IMR-90 (cell line): ENCODE measurements around the gene TNS1. TPM values are rescaled to one million over a fixed set of nuclear protein-coding genes. Genes with fewer than 3 reads are reported as not detected.

Experiments used
- ATAC-seq: fragments of 200-7000 bp; cut with Tn5 transposase; 2 replicates; pipeline ENCODE4 v1.9.1; 2020; ENCODE audit warnings: low read depth, mild to moderate bottlenecking, moderate library complexity
- BruUV-seq: library from RNA; stranded (reverse); fragments of 400-500 nt; replicated peaks from 2 replicates; lab custom pipeline; 2021; lab: Mats Ljungman, UMichigan
- CTCF ChIA-PET: fragments of 300-600 bp; formaldehyde crosslinking; extraction: SDS; loops from one replicate; lab custom pipeline; 2021; ENCODE audit warnings: antibody characterized with exemption; lab: Yijun Ruan, JAX
- POLR2A ChIA-PET: fragments of 300-600 bp; sonication (Branson Sonifier 250); formaldehyde crosslinking; loops from one replicate; lab custom pipeline; 2022; ENCODE audit warnings: antibody characterized with exemption; ENCODE audit not compliant: unreplicated experiment; lab: Charles Lee
- DNase-seq: peaks from one replicate; pipeline ENCODE4 v3.0.0; 2013
- H2AFZ ChIP-seq: replicated peaks from 2 replicates; pipeline ENCODE3; 2013; ENCODE audit warnings: low read length, mild to moderate bottlenecking; ENCODE audit not compliant: poor library complexity
- H2AK5ac ChIP-seq: 2 replicates; pipeline ENCODE4 v1.6.1; 2013; ENCODE audit warnings: low read depth, low read length, inconsistent platforms
- H2AK9ac ChIP-seq: replicated peaks from 2 replicates; pipeline ENCODE3; 2013; ENCODE audit warnings: mild to moderate bottlenecking, low read depth, low read length, moderate library complexity; ENCODE audit not compliant: poor library complexity
- H2BK120ac ChIP-seq: 2 replicates; pipeline ENCODE4 v1.6.1; 2013; ENCODE audit warnings: low read depth, low read length, inconsistent platforms
- H2BK15ac ChIP-seq: 3 replicates; pipeline ENCODE4 v1.6.1; 2013; ENCODE audit warnings: low read depth, low read length, inconsistent platforms
- H2BK20ac ChIP-seq: 2 replicates; pipeline ENCODE4 v1.6.1; 2013; ENCODE audit warnings: low read depth, mild to moderate bottlenecking, inconsistent platforms, low read length, moderate library complexity
- H2BK5ac ChIP-seq: 2 replicates; pipeline ENCODE4 v1.6.1; 2013; ENCODE audit warnings: mild to moderate bottlenecking, low read depth, low read length, inconsistent platforms; ENCODE audit not compliant: poor library complexity, severe bottlenecking
- H3K14ac ChIP-seq: replicated peaks from 2 replicates; pipeline ENCODE4 v1.6.1; 2013; ENCODE audit warnings: low read depth, low read length, inconsistent platforms
- H3K18ac ChIP-seq: 2 replicates; pipeline ENCODE4 v1.6.1; 2013; ENCODE audit warnings: low read depth, low read length, control low read depth
- H3K23ac ChIP-seq: 2 replicates; pipeline ENCODE4 v1.6.1; 2013; ENCODE audit warnings: low read depth, low read length, inconsistent platforms
- H3K27ac ChIP-seq: 2 replicates; pipeline ENCODE4 v1.5.1; 2013; ENCODE audit warnings: mild to moderate bottlenecking, control low read depth, low read length; ENCODE audit not compliant: insufficient read depth
- H3K27me3 ChIP-seq: 2 replicates; pipeline ENCODE4 v1.6.1; 2013; ENCODE audit warnings: low read length; ENCODE audit not compliant: control insufficient read depth, insufficient read depth
- H3K36me3 ChIP-seq: 2 replicates; pipeline ENCODE4 v1.6.1; 2013; ENCODE audit warnings: low read length, mixed read lengths; ENCODE audit not compliant: control insufficient read depth, insufficient read depth
- H3K4ac ChIP-seq: 2 replicates; pipeline ENCODE4 v1.6.1; 2013; ENCODE audit warnings: low read depth, low read length, inconsistent platforms
- H3K4me1 ChIP-seq: 2 replicates; pipeline ENCODE4 v1.6.1; 2013; ENCODE audit warnings: low read length, mixed read lengths; ENCODE audit not compliant: control insufficient read depth, insufficient read depth
- H3K4me2 ChIP-seq: 2 replicates; pipeline ENCODE4 v1.6.1; 2013; ENCODE audit warnings: low read depth, mild to moderate bottlenecking, control low read depth, low read length, moderate library complexity
- H3K4me3 ChIP-seq: 2 replicates; pipeline ENCODE4 v1.5.1; 2013; ENCODE audit warnings: low read depth, mild to moderate bottlenecking, control low read depth, low read length, moderate library complexity; ENCODE audit not compliant: insufficient read depth
- H3K56ac ChIP-seq: 2 replicates; pipeline ENCODE4 v1.6.1; 2013; ENCODE audit warnings: low read length, inconsistent platforms; ENCODE audit not compliant: insufficient read depth; ENCODE audit errors: extremely low read depth
- H3K79me1 ChIP-seq, 2 experiments: 2 replicates each; pipeline ENCODE4 v1.6.1; 2013; ENCODE audit warnings: low read length in 2 of 2, inconsistent platforms in 1 of 2, low read depth in 1 of 2
- H3K9ac ChIP-seq: 2 replicates; pipeline ENCODE4 v1.6.1; 2013; ENCODE audit warnings: low read depth, low read length, control low read depth
- H3K9me1 ChIP-seq: 2 replicates; pipeline ENCODE4 v1.6.1; 2013; ENCODE audit warnings: low read length, inconsistent platforms; ENCODE audit not compliant: insufficient read depth
- H3K9me3 ChIP-seq: 2 replicates; pipeline ENCODE4 v1.6.1; 2013; ENCODE audit warnings: low read length; ENCODE audit not compliant: control insufficient read depth, insufficient read depth
- H4K20me1 ChIP-seq: 2 replicates; pipeline ENCODE4 v1.6.1; 2013; ENCODE audit warnings: low read length, inconsistent platforms; ENCODE audit not compliant: insufficient read depth
- H4K5ac ChIP-seq: 2 replicates; pipeline ENCODE4 v1.6.1; 2013; ENCODE audit warnings: mild to moderate bottlenecking, low read depth, low read length, control low read depth
- H4K8ac ChIP-seq, 2 experiments: 2 replicates each; pipeline ENCODE4 v1.6.1; 2013; ENCODE audit warnings: low read depth in 2 of 2, low read length in 2 of 2, control low read depth in 1 of 2, inconsistent platforms in 1 of 2
- H4K91ac ChIP-seq: 2 replicates; pipeline ENCODE4 v1.6.1; 2013; ENCODE audit warnings: low read depth, low read length, inconsistent platforms; ENCODE audit not compliant: insufficient read depth
- BHLHE40 ChIP-seq: fragments of 150-350 bp; IDR thresholded peaks from 2 replicates; pipeline ENCODE4 v1.6.1; 2016; ENCODE audit warnings: mild to moderate bottlenecking, low read depth, low read length
- MAZ ChIP-seq: IDR thresholded peaks from 2 replicates; pipeline ENCODE4 v1.6.1; 2012; ENCODE audit warnings: low read depth, mild to moderate bottlenecking, low read length, improper control_type of control experiment, moderate library complexity, borderline replicate concordance
- MXI1 ChIP-seq: IDR thresholded peaks from 2 replicates; pipeline ENCODE4 v1.6.1; 2012; ENCODE audit warnings: low read depth, mild to moderate bottlenecking, low read length, moderate library complexity, borderline replicate concordance
- NFE2L2 ChIP-seq: fragments of 150-350 bp; IDR thresholded peaks from 2 replicates; pipeline ENCODE4 v1.6.1; 2016; ENCODE audit warnings: low read depth, mild to moderate bottlenecking, low read length
- WGBS, 2 experiments: methylation state at CpG; one replicate each; pipeline versions ENCODE4 v1.1.5 to v1.1.7; 2013; ENCODE audit warnings: missing lambda C conversion rate in 2 of 2; ENCODE audit not compliant: insufficient read length in 1 of 2; ENCODE audit errors: extremely low coverage in 2 of 2; 5-methylcytosine and 5-hydroxymethylcytosine counted together
- dilution Hi-C: fragments of 300-500 bp; cut with HindIII; formaldehyde crosslinking; loops from one replicate; pipeline ENCODE4 v1.14.3; 2018; ENCODE audit warnings: low sequenced_read_pairs; ENCODE audit not compliant: unreplicated experiment
- in situ Hi-C: fragments of 300-500 bp; cut with MboI; formaldehyde crosslinking; loops from 3 replicates; pipeline ENCODE4 v1.14.3; 2019; ENCODE audit warnings: low sequenced_read_pairs, inconsistent platforms, mixed read lengths
- intact Hi-C: fragments of 100-400 bp; cut with micrococcal nuclease; formaldehyde crosslinking; loops from 2 replicates; pipeline ENCODE4 v1.10.0; 2022
- polyA plus RNA-seq, 3 experiments: library from polyadenylated mRNA; depleted of rRNA; stranded (reverse); fragments of >200 nt; gene quantifications; 2 replicates each; pipeline ENCODE4 v1.2.3, GENCODE V29; 2012; ENCODE audit warnings: low replicate concordance in 1 of 3
- total RNA-seq: library from RNA; depleted of rRNA; stranded (reverse); fragments of >200 nt; gene quantifications from 2 replicates; pipeline ENCODE4 v1.2.3, GENCODE V29; 2012
- TF ChIP-seq, protein P1 (sequence below): fragments of 150-350 bp; IDR thresholded peaks from 2 replicates; pipeline ENCODE4 v1.6.1; 2016; ENCODE audit warnings: low read depth, mild to moderate bottlenecking, low read length, moderate library complexity, borderline replicate concordance

TNS1 gene
- total and polyA plus RNA-seq, 2 of the 4 experiments (the other 2 are of a cell fraction): 41.1 to 45.2 TPM

DNA sequence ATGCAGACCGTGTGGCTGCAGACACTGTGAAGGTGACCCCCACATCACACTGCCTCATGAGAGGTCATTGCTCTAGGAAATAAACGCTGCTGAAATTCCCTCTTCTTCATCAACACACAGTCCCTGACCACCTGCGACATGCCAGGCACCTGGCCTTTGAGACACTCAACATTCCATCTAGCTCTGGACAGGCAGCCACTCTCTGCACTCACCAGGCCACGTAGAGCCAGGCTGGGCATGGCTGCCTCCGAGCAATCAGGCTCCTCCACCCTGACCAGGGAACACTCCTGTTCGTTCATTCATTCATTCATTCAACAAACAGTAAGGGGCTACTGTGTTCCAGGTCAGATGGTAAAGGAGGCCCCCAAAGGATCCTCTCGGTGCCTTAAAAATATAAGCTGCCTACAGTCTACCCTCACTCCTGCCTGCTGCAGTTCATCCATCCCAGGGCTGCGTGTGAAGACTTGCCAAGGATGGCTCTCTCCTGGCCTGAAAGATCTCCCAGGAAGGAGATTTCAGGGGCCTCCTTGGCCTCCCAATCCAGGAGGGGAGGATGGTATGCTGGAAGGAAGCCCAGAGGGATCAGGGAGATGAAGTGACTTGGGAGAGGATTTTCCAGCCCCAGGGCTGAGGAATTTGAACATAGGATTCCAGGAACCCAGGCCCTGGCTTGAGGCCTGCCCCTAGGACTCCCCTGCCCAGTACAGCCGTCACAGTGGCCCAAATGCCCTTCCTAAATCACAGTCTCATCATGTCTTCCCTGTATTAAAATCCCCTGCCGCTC lies 66.7 kb downstream of the TNS1 start:
- H3K14ac ChIP-seq: peak overlapping the region; percentile 96
- intact Hi-C loops: loop anchor here (1.0 to 2.0 kb wide), 2 partner anchors 7 to 31 kb away; no protein-coding TSS in a partner anchor
- H4K5ac ChIP-seq: peak overlapping the region; percentile 26; the same call in 1 of the 2 replicates
- H2AK5ac ChIP-seq: peak overlapping the region; percentile 85
- H3K9ac ChIP-seq: peak overlapping the region; percentile 38
- peak overlapping the region; percentile 46 to 89; a peak in 3 of 4 replicates for H4K8ac ChIP-seq
- no peaks in the 10 kb centered on the region for H3K27me3 ChIP-seq
- in situ Hi-C loops: no loop called here
- H3K9me3 ChIP-seq: no peaks in the 10 kb centered on the region
- peaks cover 2% of the 10 kb centered on the region; the same call in 1 of the 2 replicates for H3K36me3 ChIP-seq
- TF ChIP-seq, protein P1, sequence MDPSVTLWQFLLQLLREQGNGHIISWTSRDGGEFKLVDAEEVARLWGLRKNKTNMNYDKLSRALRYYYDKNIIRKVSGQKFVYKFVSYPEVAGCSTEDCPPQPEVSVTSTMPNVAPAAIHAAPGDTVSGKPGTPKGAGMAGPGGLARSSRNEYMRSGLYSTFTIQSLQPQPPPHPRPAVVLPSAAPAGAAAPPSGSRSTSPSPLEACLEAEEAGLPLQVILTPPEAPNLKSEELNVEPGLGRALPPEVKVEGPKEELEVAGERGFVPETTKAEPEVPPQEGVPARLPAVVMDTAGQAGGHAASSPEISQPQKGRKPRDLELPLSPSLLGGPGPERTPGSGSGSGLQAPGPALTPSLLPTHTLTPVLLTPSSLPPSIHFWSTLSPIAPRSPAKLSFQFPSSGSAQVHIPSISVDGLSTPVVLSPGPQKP: no peak
- no peak for TF ChIP-seq BHLHE40
- no peak for TF ChIP-seq NFE2L2
- no peak for TF ChIP-seq MXI1
- no peak for TF ChIP-seq MAZ
- peak overlapping the region; percentile 68 for H2AK9ac ChIP-seq
- H2AFZ ChIP-seq: no peak overlapping the region
- peak overlapping the region; percentile 94 for H4K91ac ChIP-seq
- peak overlapping the region; percentile 4; the same call in 1 of the 2 replicates for H3K56ac ChIP-seq
- peak overlapping the region; percentile 19 for H3K18ac ChIP-seq
- WGBS, 2 experiments: 86% methylated on average over 3 of the region's 10 CpGs; no CpG with 5 or more reads in 1 of the 2 experiments
- peak overlapping the region; percentile 96 for H2BK5ac ChIP-seq
- H3K4me2 ChIP-seq: 0 out of 2 replicates have a peak overlapping the region, but pooled peaks have one; percentile 3
- peak overlapping the region; percentile 84 for H3K27ac ChIP-seq
- no peak overlapping the region for H3K4me3 ChIP-seq
- ATAC-seq (no peak), DNase-seq (peak; percentile 52)
- H2BK20ac ChIP-seq: peak overlapping the region; percentile 30
- H4K20me1 ChIP-seq: peaks cover 17% of the 10 kb centered on the region
- ChIA-PET CTCF (no interaction called here), POLR2A (interaction anchor here (0.6 kb wide), 1 partner anchor 1245 kb away, joined by 4 read pairs; no protein-coding TSS in a partner anchor)
- peaks cover 58% of the 10 kb centered on the region for H3K4me1 ChIP-seq
- peak overlapping the region; percentile 89 for H2BK120ac ChIP-seq
- peaks cover 63% of the 10 kb centered on the region for H3K9me1 ChIP-seq
- dilution Hi-C loops: no loop called here
- BruUV-seq: no TSS peak
- peak overlapping the region; percentile 97 for H3K4ac ChIP-seq
- peaks cover 23 to 92% of the 10 kb centered on the region in 2 experiments for H3K79me1 ChIP-seq
- H2BK15ac ChIP-seq: peak overlapping the region; percentile 41; the same call in 2 of the 3 replicates
- peak overlapping the region; percentile 75 for H3K23ac ChIP-seq
